Measurements from ENCODE around the gene AKAP9. TPM values are rescaled to one million over a fixed set of nuclear protein-coding genes. Genes with fewer than 3 reads are reported as not detected.

The AKAP9 gene
- total and polyA plus RNA-seq, 12 donors: 22.7 to 122 (median 54.0) TPM

DNA sequence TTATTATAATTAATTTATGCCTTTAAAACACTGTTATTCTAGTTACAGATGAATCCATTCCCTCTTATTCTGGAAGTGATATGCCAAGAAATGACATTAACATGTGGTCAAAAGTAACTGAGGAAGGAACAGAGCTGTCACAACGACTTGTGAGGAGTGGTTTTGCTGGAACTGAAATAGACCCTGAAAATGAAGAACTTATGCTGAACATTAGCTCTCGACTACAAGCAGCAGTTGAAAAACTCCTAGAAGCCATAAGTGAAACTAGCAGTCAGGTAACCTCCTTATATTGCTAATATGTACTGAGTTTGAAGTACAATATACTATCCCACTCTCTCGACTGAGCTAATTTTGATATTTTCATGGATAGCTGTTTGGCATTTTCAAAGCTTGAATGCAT is 112.0 kb downstream of the AKAP9 start:
- no peaks in the 10 kb centered on the region for H3K9me3 ChIP-seq (replicated peaks in 1 of 3)
- H3K4me1 ChIP-seq (replicated peaks in 1 of 2): peaks cover 6 to 26% of the 10 kb centered on the region in 2 donors
- 70 to 82% (median 81%) methylated on average over 3 of the region's 3 CpGs for WGBS, 4 donors
- H3K36me3 ChIP-seq (replicated peaks in 1 of 2): no peaks in the 10 kb centered on the region
- TF ChIP-seq POLR2A (IDR thresholded peaks at IDR 0.05): no peak
- TF ChIP-seq, protein P1, sequence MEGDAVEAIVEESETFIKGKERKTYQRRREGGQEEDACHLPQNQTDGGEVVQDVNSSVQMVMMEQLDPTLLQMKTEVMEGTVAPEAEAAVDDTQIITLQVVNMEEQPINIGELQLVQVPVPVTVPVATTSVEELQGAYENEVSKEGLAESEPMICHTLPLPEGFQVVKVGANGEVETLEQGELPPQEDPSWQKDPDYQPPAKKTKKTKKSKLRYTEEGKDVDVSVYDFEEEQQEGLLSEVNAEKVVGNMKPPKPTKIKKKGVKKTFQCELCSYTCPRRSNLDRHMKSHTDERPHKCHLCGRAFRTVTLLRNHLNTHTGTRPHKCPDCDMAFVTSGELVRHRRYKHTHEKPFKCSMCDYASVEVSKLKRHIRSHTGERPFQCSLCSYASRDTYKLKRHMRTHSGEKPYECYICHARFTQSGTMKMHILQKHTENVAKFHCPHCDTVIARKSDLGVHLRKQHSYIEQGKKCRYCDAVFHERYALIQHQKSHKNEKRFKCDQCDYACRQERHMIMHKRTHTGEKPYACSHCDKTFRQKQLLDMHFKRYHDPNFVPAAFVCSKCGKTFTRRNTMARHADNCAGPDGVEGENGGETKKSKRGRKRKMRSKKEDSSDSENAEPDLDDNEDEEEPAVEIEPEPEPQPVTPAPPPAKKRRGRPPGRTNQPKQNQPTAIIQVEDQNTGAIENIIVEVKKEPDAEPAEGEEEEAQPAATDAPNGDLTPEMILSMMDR (IDR thresholded peaks at IDR 0.05): no peak
- no peak overlapping the region for H3K27ac ChIP-seq
- H3K4me3 ChIP-seq: no peak overlapping the region
- intact Hi-C loops (cut with DNase I): no loop called here
- no peaks in the 10 kb centered on the region for H3K27me3 ChIP-seq
- DNase-seq: no peak

DNA sequence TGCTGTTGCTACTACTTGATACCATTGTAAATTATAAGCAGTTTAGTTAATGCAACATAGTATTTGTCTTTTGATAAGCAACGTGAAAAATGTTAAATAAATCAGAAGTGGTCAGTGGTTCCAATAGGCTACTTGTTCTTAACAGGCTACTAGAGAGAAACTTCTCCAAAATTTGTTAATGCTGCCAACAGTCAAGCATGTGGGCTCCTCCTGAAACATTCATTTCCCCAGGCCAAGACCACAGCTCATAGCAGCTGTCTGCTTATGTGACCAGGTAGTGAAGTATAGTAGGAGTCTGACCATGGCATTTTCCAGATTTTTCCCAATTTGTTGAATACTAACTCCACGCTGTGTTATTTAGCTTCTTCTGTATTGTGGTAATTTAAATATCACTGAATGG is 112.7 kb downstream of the AKAP9 start:
- Histone ChIP-seq H3K27ac (no peak overlapping the region), H3K36me3 (replicated peaks in 1 of 2) (no peaks in the 10 kb centered on the region), H3K27me3 (no peaks in the 10 kb centered on the region), H3K4me3 (no peak overlapping the region), H3K4me1 (replicated peaks in 1 of 2) (peaks cover 11 to 31% of the 10 kb centered on the region in 2 donors), H3K9me3 (replicated peaks in 1 of 3) (no peaks in the 10 kb centered on the region)
- WGBS, 4 donors: 66 to 76% (median 69%) methylated on average over 2 of the region's 2 CpGs
- DNase-seq: no peak
- TF ChIP-seq POLR2A (IDR thresholded peaks at IDR 0.05): no peak
- TF ChIP-seq, protein P1 (IDR thresholded peaks at IDR 0.05): no peak
- intact Hi-C loops (cut with DNase I): no loop called here

DNA sequence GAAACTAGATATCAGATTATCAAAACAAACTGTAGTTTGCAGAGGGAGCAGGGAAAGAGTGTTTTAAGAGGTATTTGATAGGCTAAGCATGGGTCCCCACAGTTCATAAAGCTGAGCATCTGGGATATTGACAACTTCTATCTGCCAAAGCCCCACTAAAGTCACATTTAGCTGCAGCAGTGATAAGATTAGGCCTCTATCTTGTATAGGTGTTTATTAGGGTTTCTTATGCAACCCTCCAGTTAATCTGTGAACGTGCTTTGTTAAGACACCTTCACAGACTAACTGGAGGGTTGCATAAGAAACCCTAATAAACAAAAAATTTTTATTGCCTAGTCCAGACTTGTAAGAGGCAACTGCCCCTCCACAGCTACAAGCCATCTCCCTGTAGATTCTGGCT is 115.6 kb downstream of the AKAP9 start:
- H3K4me3 ChIP-seq: no peak overlapping the region
- WGBS, 4 donors: 47 to 71% (median 55%) methylated on average over 1 of the region's 1 CpG
- no peak for DNase-seq
- no peak for TF ChIP-seq POLR2A (IDR thresholded peaks at IDR 0.05)
- TF ChIP-seq, protein P1 (IDR thresholded peaks at IDR 0.05): no peak
- H3K36me3 ChIP-seq (replicated peaks in 1 of 2): no peaks in the 10 kb centered on the region
- H3K9me3 ChIP-seq (replicated peaks in 1 of 3): no peaks in the 10 kb centered on the region
- peak overlapping the region in 4 of 5 donors; percentile 31 to 58 (median 51) for H3K27ac ChIP-seq
- H3K27me3 ChIP-seq: no peaks in the 10 kb centered on the region
- intact Hi-C loops (cut with DNase I): no loop called here
- peaks cover 11 to 38% of the 10 kb centered on the region in 2 donors for H3K4me1 ChIP-seq (replicated peaks in 1 of 2)

DNA sequence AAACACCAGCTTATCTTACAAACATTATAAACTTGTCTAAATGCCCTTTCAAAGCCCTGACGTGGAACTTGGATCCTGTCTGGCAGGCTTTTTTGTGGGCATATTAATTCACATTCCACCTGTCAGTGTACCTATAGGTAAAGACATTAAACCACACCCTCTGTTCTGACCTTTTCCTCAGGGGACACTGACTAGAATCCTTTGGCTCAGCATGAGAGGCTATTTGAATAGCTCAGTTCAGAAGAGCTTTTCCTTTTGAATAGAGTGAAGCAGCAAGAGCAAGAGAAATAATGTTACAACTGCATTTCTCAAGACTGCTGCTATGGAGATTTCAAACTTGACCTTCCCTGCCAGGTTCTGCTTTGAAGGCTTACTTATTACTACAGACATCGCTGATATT is 116.7 kb downstream of the AKAP9 start:
- Histone ChIP-seq H3K27me3 (no peaks in the 10 kb centered on the region), H3K27ac (peak overlapping the region in 4 of 5 donors; percentile 32 to 58 (median 44)), H3K9me3 (replicated peaks in 1 of 3) (no peaks in the 10 kb centered on the region), H3K4me1 (replicated peaks in 1 of 2) (peaks cover 11 to 36% of the 10 kb centered on the region in 2 donors), H3K4me3 (no peak overlapping the region), H3K36me3 (replicated peaks in 1 of 2) (no peaks in the 10 kb centered on the region)
- WGBS, 4 donors: 37 to 46% (median 41%) methylated on average over 2 of the region's 2 CpGs
- intact Hi-C loops (cut with DNase I): no loop called here
- peak in 1 of 2 donors; percentile 46 for TF ChIP-seq POLR2A (IDR thresholded peaks at IDR 0.05)
- TF ChIP-seq, protein P1 (IDR thresholded peaks at IDR 0.05): no peak
- peak in 1 of 7 donors; percentile 31 for DNase-seq
